Stimulated activated CD4-positive, alpha-beta T cell treated with anti-CD3 and anti-CD28 coated beads, Interleukin-2, amount 100 ng/mL, for 24 hours (primary cell): Measurements from ENCODE around the gene COL27A1.
A peak's percentile ranks its signal among the peaks of the same experiment; 100 is the strongest.
"Not testable (repeated sequence)": the region's sequence is repeated elsewhere in the genome, so short reads cannot be mapped to it uniquely, and the experiment has no call there.

Source experiments
- DNase-seq, 2 donors: peaks; one replicate each; pipeline ENCODE4 v3.0.0-alpha.2; 2020

COL27A1 gene

DNA sequence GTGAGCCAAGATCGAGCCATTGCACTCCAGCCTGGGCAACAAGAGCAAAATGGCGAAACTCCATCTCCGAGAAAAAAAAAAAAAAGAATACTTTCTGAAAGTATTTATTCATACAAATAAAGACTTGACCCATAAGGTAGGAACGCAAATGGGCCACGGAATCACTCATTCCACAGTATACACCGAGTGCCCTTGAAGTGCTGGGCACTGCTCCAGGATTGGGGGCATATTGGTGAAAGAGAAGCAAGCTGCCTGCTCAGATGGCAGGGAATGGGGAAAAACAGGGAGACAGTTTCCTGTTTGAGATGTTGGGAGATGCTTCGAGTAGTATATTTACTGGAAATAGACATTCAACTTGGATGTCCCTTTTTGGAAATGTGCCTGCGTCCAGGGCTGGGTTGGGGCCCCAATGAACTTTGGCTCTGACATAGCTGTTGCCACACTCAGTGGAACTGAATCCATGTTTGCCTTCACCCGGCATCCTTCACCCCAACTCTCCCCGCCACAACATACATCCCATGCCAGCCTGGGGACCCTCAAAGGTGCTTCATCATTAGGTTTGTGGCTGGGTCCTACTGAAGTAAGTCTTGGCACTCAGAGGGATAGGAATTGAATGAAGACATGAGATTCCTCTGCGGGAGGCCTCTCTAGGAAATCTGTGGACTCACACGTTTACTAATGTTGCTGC lies 173.7 kb downstream of the COL27A1 start:
- DNase-seq, result not testable (repeated sequence)

DNA sequence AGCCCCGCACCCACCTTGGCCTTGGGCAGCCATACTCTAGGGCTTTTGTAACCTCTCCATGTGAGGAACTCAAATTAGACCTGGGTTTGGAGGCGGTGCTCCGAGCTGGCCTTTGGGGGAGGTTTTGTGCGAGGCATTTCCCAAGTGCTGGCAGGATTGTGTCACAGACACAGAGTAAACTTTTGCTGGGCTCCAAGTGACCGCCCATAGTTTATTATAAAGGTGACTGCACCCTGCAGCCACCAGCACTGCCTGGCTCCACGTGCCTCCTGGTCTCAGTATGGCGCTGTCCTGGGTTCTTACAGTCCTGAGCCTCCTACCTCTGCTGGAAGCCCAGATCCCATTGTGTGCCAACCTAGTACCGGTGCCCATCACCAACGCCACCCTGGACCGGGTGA lies 174.3 kb downstream of the COL27A1 start, which contains the start of gene ORM2:
Gene ORM2 (plus strand): TSS at position 245 of the 398 bp plus-strand sequence. CDS start 36 bp downstream, at position 281.
- not testable (repeated sequence) for DNase-seq

DNA sequence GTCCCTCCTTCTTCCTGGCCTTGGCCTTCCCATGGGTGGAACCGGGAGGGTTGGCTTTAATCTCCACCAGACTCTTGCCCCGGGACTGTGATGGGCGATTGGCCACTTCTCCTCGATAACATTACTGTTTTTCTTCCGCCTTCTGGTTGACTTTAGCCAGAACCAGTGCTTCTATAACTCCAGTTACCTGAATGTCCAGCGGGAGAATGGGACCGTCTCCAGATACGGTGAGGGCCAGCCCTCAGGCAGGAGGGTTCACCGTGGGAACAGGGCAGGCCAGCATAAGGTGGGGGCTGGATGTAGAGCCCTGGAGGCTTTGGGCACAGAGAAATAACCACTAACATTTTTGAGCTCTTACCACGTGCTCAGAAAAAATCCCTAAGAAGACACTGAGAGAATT lies 175.3 kb downstream of the COL27A1 start:
- DNase-seq, result no peak

DNA sequence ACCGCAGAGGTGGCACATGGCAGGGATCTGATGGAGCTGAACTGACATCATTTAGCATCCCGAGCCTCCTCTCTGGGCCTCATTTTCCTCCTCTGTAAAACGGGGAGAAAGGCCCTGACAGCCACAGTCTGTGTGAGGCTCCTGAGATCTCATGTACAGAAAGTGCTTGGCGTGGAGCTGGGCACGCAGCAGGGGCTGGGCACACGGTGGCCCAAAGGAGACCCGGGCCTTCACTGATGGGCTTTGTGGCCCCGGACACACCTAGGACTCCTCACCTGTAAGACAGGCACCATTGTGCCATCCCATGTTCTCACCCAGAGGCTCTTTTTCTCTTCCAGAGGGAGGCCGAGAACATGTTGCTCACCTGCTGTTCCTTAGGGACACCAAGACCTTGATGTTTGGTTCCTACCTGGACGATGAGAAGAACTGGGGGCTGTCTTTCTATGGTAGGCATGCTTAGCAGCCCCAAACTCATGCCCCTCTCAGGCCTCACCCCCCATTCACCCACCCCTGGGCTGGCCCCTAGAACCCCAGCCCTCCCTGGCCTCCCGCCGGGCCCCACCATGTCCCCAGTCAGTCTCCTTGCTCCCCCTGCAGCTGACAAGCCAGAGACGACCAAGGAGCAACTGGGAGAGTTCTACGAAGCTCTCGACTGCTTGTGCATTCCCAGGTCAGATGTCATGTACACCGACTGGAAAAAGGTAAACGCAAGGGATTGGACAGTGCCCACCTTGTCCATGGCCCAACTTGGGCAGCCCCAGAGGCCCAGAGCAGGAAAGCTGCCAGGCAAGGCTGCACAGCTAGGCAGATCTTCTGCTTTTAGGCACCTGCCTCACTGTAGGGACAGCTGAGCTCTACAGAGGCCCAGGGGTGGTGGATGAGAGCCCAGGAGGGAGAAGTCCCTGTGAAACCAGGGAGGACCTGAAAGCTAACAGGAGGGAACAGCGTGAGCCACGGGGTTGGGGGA lies 176.2 kb downstream of the COL27A1 start:
- DNase-seq, result not testable (repeated sequence)

DNA sequence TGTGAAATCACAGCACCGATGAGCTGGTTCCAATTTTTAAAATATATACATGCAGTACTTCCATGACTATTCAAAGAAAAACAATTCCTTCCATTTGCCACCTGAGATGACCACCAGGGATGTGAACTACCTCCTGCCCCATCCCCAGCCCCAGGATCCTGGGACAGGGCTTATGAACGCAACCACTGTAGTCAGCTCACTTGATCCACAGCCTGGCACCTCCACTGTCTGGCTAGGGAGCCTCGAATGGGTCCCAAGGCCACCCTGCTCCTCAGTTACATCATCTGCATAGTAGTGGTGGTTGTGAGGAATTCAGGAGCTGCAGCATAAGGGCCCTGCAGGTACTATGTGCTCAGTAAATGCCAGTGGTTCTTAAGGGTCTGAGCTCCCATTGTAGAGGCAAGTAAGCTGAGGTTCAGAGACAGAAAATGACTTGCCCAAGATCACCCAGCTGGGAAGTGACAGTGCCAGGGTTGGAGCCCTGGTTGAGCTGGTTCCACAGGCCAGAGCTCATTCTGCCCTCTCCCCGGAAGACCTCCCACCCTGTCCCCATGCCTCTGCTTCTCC lies 177.2 kb downstream of the COL27A1 start:
- DNase-seq, result not testable (repeated sequence)

DNA sequence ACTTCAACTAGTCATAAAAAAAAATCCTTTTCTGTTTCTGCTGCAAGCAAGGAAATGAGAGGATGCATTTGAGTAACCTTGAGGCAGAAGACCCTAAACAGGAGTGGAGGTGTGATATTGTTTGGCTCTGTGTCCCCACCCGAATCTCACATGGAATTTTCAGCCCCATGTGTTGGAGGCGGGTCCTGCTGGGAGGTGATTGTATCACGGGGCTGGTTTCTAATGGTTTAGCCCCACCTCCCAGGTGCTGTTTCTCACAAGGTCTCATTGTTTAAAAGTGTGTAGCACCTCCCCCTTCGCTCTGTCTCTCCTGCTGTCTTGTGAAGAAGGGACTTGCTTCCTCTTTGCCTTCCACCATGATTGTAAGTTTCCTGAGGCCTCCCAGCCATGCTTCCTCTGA lies 178.4 kb downstream of the COL27A1 start:
- not testable (repeated sequence) for DNase-seq

DNA sequence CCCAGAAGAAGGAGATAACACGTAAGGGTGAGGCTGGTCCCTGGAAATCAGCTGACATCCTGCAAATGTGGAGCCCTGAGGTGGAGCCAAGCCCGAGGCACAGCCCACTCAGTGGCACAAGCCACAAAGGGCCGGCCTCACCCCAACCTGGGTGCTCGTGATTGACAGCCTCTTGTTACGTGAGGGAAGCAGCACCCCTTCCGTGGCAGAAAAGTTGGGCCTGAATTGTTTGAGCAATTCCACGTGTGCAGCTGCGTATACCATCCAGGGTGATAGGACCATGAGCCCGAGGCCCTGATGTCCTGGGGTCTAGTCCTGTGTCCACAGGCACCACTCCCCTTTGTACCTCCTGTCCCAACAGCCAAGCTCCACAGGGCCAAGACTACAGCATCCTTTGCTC lies 179.2 kb downstream of the COL27A1 start:
- no peak for DNase-seq

DNA sequence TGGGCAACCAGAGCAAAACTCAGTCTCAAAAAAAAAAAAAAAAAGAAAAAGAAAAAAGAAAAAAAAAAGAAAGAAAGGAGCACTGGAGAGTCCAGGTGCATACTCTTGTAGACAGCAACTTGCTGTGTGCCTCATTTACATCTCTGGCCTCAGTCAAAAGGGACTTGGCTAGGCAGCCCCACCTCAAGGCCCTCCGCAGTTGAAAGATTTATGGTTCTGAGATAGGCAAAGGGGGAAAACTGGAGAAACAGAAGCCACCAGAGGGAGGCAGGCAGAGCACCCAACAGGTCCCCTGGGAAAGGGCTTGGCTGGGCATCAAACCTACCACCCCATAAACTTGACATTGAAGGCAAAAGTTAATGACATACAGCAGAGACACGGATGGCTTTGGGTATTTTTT lies 180.4 kb downstream of the COL27A1 start:
- DNase-seq, result no peak

DNA sequence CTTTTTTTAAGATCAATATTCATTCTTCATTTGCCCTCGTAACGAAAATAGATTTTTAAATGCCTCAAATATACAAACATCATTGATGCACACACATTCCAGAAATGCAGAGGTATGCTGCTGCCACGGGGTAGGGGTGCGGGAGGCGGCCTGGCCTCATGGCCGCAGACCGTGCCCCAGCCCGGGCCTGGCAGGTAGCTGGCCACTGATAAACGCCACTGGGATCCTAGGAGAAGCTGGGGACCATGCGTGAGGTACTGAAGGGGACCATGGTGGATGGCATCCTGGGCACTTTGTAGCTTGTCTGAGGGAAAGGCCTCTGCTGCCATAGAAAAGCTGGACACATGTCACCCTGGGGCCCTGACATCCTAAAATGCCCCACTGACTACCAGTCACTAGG lies 180.8 kb downstream of the COL27A1 start:
- no peak for DNase-seq

DNA sequence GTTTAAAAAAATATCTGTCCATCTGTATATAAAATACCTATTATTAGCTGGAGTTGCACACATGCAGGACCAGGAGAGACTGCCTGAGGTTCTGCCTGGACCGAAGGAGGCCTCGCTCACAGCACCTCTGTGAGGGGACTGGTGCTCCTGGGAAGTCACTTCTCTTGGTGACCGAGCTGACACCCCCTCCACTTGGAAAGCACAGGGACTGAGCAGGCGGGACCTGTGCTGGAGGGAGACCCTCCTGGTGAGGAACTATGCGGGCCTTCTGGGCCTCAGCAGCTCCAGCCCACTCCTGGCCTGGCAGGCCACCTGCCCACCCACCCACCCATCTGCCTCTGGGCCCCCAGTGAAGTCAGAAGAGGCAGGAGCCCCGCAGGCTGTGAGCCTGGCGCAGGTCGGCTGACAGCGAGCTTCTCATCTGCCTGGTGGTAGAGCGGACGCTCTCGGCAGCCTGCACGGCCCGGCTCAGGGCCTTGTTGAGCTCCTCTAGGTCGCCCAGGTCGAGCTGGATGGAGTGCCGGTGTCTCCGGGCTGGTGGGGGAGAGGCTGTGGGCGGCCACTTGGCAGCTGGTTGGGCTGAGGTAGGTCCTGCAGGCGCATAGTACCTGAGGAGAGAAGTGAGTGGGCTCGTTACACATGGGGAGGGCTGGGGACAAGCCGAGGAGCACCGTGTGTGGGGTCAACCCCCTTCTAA lies 181.5 kb downstream of the COL27A1 start:
- DNase-seq, result no peak

DNA sequence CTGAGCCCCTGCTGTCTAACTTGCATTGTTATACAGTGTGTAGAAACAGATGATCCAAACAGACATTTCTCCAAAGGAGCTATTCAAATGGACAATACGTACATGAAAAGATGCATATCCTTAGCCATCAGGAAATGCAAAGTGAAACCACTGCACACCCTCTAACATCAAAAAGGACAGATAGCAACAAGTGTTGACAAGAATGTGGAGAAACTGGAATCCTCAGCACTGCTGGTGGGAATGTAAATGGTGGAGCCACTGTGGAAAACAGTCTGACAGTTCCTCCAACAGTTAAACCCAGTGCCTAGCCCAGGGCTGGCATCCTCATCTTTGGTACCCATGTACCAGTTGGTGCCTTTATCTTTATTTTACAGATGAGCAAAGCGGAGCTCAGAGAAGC lies 182.8 kb downstream of the COL27A1 start:
- no peak for DNase-seq

DNA sequence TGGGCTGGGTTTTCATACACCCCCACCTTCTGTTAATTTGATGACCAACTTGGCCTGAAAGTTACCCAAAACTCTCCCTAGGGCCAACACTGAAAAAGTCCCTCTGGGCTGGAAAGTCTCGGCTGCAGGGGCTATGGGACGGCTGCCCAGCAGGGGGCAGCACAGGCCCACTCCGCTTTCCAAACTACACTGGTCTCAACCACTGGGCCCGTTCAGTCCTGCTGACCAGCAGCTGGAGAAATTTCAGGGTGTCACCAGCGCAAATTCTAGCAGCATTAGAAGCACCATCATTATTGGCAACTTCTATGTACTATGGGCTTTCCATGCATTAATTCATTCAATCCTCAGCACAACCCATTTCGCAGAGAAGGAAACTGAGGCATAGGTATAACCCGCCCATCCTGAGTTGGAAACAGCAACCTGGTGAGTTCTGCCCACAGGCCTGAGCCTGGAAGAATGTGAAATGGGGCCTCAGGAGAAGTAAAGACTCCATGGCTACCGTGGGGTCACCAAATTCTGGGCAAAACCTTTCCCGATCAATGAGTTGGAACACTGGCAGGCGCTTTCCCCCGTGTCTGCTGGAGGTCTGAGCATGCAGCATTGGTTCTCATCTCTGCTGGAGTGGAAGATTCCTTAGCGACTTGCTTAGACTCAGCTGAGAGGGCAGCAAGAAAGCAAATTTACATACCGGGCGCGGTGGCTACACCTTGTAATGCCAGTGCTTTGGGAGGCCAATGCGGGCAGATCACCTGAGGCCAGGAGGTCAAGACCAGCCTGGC lies 184.0 kb downstream of the COL27A1 start:
- peak; percentile 68 to 73 for DNase-seq

DNA sequence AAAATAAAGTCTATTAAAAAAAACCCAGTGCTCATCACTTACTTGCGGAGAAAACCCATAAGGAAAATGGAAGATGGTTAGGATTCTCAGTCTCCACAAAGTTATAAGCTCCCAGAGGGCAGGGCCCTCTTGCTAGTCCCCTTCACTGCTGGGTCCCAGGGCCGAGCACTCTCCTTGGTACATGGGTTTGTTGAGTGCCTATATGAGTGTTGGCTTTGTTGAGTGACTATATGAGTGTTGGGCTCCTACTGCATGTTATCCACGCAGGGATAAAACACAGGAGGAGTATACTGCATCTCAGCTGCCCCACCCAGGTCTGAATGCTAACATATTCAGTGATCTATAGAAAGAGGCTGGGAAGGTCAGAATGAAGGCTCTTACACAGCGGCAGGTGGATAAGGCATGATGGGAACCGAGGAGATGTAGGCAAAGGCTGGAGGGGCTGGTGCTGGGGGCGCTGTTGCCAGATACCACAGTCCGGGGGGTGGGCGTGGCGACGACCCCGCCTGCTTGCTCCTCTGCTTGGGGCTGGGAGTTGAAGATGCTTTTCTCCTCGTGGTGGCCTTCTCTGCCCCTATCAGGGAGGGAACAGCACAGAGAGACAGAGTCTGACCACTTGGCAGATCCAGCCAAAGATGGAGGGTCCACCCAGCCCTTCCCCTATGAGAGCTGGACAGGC lies 186.0 kb downstream of the COL27A1 start:
- DNase-seq, result no peak

DNA sequence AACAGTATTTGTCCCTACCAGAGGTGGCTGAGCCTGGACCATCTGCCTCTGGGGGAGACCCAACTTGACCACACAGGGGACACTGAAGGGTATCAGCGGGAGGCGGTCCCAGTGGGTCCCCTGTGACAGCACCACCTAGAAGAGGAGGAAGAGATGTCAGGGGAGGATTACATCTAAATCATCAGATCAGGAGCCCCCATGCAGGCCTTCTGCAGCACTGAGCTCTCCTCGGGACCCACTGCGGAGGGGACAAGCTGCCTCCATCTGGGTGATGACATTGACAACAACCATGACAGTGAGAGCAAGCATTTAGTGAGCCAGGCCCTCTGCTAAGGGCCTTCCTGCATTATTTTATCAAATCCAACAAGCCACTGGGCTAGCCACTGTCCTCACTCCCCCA lies 186.7 kb downstream of the COL27A1 start:
- DNase-seq, result no peak

DNA sequence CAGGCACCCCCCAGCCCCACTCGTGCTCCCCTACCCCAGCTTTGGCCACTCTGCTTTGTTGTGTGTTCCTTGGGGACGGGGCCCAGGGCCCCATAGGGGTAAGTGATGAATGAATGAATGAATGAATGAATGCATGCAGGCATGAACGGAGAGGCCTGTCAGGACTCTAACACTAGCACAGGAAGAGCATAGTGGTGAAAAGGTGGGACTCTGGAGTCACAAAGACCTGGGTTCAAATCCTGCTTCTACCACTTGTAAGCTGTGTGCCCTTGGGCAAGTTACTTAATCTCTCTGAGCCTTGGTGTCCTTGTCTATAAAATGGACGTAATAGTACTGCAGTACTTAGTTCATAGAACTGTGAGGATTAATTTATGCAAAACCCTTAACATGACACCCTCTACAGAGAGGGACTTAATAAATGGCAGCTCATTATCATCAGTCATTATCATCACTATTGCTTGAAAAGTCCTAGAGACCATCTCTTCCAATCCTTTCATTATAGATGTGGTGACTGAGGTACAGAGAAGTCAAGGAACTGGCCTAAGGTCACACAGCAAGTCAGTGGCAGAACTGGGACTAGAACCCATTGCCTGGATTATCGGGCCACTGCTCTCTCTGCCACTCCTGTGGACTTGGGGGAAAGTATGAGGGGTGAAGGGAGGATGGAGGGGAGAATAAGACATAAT lies 187.6 kb downstream of the COL27A1 start:
- DNase-seq, result no peak

DNA sequence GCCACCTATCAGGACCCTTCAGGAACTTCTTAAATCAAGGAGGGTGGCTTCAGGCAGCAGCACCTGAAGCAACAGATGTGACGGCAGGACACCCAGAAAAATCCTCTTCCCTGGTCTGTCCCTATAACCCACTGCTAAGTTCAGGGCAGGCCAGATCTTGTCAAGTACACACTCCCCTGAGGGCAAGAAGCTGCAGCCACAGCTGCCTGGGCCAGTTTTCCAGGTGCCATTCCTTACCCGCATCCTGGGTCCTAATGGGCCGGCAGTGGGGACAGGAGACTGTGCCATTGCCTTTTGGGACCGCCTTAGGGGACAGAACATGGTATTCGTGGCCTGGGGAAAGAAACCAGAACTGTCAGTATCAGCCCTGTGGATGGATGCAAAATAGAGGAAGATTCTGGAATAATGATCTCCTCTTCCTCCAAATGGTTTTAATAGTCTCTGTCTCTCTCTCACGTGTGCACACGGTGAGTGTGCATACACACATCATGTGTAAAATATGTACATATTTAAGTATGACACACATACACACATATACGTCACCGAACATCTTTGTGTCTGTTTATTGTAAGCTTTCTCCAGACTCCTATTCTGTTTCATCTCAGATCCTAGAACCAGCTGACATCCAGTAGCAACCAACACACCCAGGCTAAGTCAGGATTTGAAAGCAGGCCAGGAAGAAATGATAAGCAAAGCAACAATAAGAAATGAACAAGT lies 188.3 kb downstream of the COL27A1 start:
- DNase-seq, result no peak

DNA sequence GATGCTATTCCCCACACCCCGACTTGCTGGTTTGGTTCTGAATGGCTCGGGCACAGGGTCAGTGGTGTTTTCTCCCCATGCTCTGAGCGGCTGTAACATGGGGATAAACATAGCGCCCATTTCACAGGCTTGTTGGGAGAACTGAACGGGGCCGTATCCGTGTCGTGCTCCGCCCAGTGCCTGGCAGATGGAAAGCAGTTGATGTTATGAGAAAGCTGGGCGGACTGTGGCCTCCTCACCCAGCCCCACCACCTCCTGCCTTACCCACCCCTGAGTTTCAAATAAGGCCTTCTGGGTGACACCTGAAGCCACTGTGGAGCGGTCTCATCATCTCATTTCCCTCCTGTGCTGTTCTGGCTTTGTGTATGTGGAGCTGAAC lies 188.8 kb downstream of the COL27A1 start:
- DNase-seq, result no peak

DNA sequence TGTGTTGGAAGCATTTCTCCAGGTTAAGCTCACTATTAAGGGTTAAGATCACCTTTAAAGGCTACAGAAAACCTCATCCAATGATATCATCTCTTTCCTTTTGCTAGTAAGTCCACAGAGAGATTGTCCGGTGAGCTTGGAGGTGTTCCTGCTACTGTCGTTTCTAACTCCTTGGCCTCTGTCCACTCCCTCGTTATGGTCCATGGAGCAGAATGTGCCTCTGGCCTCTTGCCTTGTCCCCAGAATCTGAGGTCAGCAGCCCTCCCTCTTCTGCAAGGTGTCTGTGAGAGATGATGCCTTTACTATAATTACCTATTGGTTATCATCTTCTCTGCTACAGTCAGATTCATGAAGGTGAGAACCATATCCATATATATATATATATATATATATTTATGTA lies 189.4 kb downstream of the COL27A1 start:
- DNase-seq, result no peak

DNA sequence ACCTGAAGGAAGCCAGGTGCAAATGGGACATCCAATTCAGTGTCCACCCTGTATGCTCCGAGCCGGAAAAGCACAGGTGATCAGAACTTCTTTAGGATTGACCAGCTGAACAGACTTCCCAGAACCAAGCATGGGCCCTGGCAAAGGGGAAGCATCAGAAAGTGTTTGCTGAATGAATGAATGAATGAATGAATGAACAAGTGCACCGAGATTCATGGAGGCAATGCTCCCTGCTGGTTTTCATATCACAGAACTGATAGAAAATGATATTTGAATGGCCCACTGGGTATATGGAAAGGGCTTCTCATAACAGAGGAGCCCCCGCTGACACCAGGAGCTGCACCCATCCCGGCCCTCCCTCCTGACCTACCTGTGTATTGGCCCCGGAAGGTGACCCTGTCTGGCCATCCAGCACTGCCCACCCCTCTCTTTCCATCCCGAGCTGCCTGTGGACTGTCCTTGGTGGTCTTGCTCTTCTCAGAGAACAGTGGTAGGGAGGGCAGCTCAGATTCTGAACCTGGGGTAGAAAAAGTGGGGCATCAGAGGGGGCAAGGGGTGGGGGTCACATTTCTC lies 190.2 kb downstream of the COL27A1 start:
- DNase-seq, result no peak

DNA sequence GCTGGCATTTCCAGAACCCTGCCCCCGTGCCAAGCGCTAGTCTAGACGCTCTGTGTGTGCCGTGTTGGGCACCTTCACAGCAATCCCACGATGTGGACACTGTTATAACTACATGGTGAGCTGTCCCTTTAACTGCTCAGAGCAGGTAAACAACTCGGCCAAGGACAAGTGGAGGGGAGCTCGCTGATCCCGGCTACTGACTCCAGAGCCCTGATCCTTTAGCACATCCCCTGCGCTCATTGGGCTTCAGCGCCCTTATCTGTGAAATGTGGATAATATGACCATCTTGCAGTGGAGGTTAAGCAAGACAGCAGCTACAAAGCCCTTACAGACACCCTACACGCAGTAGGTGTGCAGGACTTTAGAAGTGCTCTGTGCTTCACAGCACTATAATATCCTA lies 190.8 kb downstream of the COL27A1 start:
- no peak for DNase-seq
